ENCODE measurements around the gene ADAM23.

ADAM23 gene

DNA sequence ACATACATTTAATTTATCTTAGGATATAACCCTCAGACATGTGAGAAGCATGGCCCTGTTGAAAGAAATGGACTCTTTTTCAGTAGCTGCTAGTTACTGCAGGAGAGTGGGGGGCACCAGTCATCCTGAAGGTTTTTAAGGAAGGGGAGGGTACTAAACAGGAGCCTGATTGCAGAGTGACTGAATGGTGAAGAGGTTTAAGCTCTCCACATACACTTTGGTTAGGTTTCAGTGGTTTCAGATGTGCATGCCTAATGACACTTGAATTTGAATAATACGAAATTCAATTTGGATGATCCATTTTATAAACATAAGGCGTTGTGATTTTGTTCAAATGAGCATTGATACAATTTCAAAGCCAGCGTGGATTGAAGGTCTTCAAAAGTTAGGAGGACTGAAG, 188.0 kb downstream of the ADAM23 start:
- DNase-seq (ENCODE audit: low read depth in 4 of 4, low spot score in 1 of 4): no peak

- DNase-seq (ENCODE audit: low read depth in 4 of 4, low spot score in 1 of 4): no peak
Observed at GRCh38 chr2:206635015-206635414, 191.7 kb downstream of the ADAM23 start.

GRCh38 chr2:206639636-206640035, 196.3 kb downstream of the ADAM23 start:
- DNase-seq (ENCODE audit: low read depth in 4 of 4, low spot score in 1 of 4): no peak

- no peak for DNase-seq (ENCODE audit: low read depth in 4 of 4, low spot score in 1 of 4)
Observed at GRCh38 chr2:206641226-206641625, 197.9 kb downstream of the ADAM23 start.

- no peak for DNase-seq (ENCODE audit: low read depth in 4 of 4, low spot score in 1 of 4)
Observed at GRCh38 chr2:206642075-206643025, 199.0 kb downstream of the ADAM23 start, which contains the start of gene FAM237A. FAM237A (plus strand) TSS chr2:206642487; CDS start chr2:206644237, 1,750 bp downstream.

DNA sequence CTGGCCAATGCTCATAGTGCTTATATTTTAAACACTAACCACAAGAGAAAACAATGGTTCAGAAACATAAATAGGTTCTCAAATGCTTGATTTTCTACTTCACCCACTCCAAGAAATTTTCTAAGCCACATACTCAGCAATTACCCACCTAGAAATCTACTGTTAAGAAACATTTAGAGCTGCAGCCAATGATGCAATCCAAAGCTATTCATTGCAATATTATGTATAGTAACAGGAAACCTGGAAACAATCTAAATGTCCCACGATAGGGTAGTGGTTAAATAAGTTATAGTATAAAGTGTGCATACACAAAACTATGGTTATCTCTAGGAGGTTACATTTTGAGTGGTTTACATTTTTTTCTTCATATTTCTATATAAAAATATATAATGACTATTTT, 204.7 kb downstream of the ADAM23 start:
- DNase-seq (ENCODE audit: low read depth in 4 of 4, low spot score in 1 of 4): no peak

DNA sequence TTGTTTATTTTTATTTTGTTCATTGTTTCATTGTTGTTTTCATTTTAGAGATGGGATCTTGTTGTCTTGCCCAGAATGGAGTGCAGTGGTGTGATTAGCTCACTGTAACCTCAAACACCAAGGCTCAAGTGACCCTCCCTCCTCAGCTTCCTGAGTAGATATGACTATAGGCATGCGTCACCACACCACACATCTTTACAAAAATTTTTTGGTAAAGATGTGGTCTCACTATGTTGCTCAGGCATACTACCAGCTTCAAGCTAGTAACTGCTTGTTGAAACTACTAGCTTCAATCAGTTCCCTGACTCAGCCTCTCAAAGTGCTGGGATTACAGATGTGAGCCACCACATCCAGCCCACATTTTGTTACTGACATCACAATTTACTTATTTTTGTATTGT, 213.8 kb downstream of the ADAM23 start:
- no peak for DNase-seq (ENCODE audit: low read depth in 4 of 4, low spot score in 1 of 4)

DNA sequence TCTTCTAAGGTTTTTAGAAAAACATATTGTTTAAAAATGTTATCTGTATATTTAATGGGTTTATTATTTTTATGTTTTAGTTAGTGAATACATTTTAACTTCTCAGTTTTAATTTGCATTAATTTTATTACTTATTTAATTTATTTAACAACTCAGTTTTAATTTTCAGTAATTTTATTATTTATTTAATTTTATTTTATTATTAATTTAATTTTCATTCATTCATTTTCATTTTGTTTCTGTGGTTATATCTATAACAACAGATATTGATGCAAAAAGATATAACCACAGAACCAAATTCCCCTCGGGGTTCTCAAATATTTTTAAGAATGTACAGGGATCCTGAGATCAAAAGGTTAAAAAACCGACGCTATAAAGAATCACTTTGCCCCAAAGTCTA, 221.9 kb downstream of the ADAM23 start:
- DNase-seq (ENCODE audit: low read depth in 4 of 4, low spot score in 1 of 4): no peak

All from stimulated activated CD4-positive, alpha-beta T cell treated with anti-CD3 and anti-CD28 coated beads, Interleukin-1b, Interleukin-23, amount 100 ng/mL, for 24 hours (primary cell).